HG03039 (cell line): ENCODE measurements around the gene RMND5B.

Experiments used
- ATAC-seq: cut with Tn5 transposase; IDR thresholded peaks from one replicate; pipeline ENCODE4 v1.9.1; 2021; ENCODE audit warnings: mild to moderate bottlenecking, moderate library complexity; ENCODE audit not compliant: unreplicated experiment

The RMND5B gene

GRCh38 chr5:178113141-178113787 lies 17.6 kb upstream of the RMND5B start, which contains the start of gene N4BP3:
N4BP3 (plus strand) TSS chr5:178113532; CDS start chr5:178119584, 6,052 bp downstream.
- ATAC-seq = peak; percentile 68

DNA sequence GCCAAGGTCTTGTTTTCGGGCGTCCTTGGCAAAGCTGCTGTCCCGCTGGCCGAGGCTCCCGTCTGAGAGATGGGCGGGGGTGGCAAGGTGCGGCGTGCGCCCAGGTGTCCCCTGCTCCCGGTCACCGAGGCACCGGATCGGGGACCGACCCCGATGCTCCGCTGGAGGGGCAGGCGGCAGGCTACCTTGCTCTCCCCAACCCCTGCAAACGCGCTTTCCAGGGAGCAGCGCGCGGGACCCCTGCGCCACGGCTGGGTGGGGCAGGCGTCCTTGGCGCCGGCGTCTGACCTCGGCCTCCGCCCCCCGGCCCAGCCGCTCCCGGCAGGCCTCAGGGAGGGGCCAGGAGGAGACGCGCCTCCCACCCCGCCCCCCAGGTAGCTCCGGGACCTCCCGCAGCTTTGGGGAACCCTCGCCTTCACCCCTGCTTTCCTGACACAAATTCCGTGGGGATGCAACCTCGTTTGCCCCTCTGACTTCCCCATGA lies 16.9 kb upstream of the RMND5B start:
- no peak for ATAC-seq

DNA sequence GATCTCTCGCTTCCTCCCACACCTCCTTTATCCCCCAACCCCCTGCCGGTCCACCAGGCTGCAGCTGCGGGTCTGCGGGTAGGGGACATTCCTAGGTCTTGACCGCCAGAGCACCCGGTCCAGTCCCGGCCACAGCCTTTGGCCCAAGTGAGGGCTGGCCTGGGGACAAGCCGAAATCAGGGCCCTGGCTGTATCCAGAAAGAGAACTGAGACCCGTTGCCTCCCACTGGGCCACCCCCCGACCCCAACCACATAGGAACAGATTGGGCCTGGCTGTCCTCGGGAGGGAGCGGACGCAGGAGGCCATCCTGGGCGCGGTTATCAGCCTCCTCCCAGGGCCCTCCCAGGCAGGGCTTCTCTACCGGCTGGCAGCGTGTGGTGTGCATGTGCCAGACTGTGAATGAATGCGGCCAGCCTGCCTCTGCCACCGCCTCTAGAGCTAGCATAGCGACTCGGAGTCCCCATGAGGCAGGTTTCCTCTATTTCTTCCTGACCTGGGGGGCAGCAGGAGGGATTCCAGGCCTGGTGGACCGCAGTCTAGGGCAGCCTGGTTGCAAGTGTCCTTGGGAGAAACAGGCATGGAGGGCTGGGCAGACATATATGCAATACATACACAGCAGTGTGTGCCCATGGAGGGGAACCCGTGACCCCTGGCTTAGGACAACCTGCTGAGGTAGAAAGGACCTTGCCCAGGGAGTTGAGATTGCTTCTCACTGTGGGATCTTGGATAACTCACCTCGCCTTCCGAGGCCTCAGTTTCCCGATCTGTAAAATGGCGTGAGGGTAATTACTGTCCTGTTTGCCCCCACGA lies 16.3 kb upstream of the RMND5B start:
- ATAC-seq = no peak

GRCh38 chr5:178115136-178115813 lies 15.5 kb upstream of the RMND5B start:
- no peak for ATAC-seq

DNA sequence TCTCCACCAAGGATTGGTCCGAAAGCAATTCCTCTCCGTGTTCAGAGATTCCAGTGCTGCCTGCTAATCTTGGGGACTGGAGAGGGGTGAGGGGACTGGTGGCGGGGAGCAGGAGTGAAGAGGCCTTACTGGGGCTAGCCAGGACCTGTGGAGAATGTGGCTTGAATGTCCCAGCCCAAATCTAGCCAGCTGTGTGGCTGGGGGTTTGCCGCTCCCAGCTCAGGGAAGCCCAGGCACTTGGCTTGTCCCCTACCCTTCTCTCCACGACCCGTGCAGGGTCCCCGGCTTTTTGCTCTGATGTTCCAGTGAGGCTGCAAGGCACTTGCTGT lies 15.0 kb upstream of the RMND5B start:
- ATAC-seq = no peak

DNA sequence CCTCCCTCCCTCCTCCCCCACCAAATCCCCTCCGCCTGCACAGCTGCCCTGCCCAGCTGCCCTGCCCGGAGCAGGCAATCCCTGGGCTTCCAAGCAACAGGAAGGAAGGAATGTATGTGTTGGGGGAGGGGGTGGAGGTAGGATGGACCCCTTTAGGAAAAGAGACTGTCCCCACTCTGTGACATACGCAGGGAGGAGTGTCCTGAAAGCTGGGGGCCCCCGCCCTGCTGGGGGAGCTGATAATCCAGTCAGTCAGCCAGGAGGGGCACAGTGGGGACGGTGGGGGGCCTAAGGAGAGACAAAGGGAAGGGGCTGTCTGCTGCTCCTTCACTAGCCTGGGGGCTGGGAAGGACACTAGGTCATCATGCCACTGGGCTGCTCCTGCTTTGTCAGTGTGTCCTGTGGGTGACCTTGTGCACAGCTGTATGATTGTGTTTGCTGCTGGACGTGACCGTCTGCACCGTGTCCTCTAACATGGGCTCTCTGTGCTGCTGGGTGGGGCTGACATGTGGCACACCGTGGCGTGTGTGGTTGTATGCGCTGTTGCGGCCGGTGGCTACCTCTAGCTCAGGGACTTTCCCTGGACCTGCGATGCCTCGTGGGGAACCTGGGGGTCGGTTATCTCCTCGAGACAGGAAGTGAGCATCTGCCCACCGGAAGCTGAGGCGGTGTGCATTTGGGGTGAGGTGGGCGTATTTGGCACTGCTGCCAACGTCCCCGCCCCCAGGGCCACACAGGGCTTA lies 14.5 kb upstream of the RMND5B start:
- no peak for ATAC-seq

GRCh38 chr5:178117923-178118701 lies 12.7 kb upstream of the RMND5B start:
- no peak for ATAC-seq

- ATAC-seq = no peak
Measured at GRCh38 chr5:178119915-178120606, 10.8 kb upstream of the RMND5B start.

DNA sequence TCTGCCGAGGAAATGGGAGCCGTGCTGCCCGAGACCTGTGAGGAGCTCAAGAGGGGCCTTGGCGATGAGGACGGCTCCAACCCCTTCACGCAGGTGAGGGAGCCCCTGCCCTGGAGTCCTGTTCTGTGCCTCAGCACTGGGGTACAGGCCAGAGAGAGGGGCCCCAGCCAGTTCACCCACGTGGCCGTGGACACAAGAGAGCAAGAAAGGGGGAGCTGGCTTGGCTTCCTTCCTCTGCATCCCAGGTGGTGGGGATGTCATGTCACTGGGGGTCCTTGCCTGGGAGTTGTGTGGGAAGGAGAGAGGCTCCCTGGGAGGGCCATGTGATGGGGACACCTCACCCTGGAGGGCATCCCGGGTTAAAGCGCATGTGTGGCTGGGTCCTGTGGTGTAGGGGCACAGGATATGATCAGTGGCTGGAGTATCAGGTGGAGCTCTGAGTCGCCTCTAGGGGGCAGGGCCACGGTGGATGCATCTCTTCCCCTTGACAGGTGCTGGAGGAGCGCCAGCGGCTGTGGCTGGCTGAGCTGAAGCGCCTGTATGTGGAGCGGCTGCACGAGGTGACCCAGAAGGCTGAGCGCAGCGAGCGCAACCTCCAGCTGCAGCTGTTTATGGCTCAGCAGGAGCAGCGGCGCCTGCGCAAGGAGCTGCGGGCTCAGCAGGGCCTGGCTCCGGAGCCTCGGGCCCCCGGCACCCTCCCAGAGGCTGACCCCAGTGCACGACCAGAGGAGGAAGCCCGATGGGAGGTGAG lies 10.0 kb upstream of the RMND5B start:
- peak; percentile 75 for ATAC-seq

DNA sequence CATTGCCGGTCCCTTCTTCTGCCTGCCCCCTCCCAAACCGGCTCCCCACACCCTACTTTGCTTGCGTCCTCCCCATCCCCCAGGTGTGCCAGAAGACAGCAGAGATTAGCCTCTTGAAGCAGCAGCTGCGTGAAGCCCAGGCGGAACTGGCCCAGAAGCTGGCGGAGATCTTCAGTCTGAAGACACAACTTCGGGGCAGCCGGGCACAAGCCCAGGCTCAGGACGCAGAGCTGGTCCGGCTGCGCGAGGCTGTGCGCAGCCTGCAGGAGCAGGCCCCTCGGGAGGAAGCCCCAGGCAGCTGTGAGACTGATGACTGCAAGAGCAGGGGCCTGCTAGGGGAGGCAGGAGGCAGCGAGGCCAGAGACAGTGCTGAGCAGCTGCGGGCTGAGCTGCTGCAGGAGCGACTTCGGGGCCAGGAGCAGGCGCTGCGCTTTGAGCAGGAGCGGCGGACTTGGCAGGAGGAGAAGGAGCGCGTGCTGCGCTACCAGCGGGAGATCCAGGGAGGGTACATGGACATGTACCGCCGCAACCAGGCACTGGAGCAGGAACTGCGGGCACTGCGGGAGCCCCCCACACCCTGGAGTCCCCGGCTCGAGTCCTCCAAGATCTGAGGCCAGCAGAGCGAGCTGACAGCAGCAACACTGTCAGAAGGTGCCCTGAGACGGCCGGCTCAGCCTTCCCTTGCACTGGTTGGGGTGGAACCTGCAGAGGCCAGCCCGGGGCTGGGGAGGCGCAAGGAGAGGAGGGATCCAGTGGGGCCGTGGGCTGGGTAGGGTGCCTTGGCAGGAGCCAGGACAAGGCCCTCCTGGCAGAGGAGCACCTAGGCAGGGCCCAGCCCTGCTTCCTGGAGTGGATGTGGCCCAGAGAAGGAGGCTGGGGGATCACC lies 9.2 kb upstream of the RMND5B start:
- ATAC-seq = no peak

- ATAC-seq = no peak
Measured at GRCh38 chr5:178122346-178122745, 8.5 kb upstream of the RMND5B start.

GRCh38 chr5:178123094-178123965 lies 7.5 kb upstream of the RMND5B start:
- ATAC-seq = no peak

DNA sequence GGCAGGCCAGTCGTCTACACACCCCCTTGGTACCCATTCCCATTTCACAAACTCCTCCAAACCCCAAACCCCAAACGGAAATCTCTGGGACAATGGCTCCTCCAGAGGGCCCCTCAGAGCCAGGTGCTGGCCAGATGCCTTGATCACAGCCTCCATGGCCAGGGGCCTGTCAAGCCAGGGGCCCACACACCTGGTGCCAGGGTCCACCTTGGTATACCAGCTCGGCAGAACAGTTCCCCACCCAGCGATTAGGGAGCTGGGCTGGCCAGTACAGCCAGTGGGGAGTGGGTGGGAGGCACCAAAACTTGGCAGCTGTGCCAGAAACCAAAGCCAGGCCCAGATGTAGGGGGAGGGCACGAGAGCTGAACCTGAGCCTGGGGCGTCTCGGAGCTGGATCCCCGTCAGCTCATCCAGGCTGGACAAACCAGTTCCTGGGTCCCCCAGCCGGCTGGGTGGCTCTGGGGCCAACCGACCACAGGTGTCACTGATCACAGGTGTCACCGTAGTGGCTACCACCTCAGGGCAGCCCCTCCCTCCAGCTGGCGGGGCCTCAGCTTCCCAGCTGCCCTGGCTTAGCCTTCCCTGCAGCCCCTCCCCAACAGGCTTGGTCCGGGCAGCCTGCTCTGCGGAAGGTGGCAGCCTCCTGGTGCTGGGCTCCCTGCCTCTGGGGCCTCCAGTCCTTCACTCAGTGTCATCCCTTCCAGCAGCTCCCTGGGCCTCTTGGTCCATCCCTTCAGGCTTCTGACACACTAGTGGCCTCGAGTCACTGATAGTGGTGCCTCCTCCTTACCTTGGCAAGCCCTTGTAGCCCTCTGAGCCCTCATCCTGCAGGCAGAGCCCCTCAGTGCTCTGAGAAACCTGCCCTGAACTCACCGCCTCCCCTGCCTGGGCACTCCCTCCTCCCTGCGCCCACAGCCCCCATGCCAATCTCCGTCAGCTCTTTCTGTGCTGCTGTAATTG lies 6.6 kb upstream of the RMND5B start:
- ATAC-seq = no peak

GRCh38 chr5:178125253-178125906 lies 5.4 kb upstream of the RMND5B start:
- no peak for ATAC-seq

DNA sequence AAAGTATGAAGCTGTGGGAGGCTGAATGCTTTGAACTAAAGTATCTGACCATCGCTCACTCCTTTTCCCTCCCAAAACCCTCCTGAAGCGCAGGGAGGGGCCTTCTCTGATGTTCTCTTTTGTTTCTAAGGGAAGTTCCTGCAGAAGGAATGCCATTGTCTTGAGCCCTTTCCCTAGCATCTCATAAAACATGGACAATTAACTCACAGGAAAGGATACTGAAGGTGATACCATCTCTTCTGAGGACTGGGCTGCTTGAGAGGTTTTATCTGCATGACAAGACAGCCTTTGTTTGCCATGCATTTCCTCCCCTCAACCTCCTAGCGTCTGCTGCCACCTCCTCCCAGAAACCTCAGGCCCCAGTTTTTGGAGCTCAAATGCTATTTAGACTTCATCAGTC lies 4.3 kb upstream of the RMND5B start:
- no peak for ATAC-seq
